Measurements from ENCODE around the gene MAMSTR. TPM values are rescaled to one million over a fixed set of nuclear protein-coding genes. Genes with fewer than 3 reads are reported as not detected.

Gene MAMSTR
- total RNA-seq, 1 donor from 2014 or later, result 2.1 TPM

DNA sequence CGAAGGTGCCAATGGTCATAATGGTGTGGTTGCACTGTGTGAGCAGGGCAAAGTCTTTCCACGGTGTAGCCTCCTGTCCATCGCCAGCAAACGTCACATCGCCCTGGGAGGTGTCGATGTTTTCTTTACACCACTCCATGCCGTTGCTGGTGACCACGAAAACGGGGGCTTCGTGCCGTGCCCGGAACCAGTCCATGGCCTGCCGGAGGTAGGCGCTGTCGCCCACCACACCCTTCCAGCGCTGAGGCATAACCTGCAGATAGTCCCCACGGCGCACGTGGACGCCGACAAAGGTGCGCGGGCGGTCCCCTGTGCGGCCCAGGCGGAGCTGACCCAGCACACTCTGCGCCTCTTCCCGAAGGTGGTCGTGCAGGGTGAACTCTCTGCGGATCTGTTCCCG, 30.8 kb upstream of the MAMSTR start:
- Mint-ChIP-seq H3K4me1 (ENCODE audit: low read depth) (peaks cover 14% of the 10 kb centered on the region), H3K36me3 (ENCODE audit: insufficient read depth) (peaks cover 4% of the 10 kb centered on the region), H3K27ac (no peak overlapping the region), H3K9me3 (ENCODE audit: low read depth) (peaks cover 5% of the 10 kb centered on the region), H3K4me3 (ENCODE audit: low read depth) (no peak overlapping the region), H3K27me3 (peaks cover 12% of the 10 kb centered on the region)
- no peak for DNase-seq (ENCODE audit: low spot score, unreplicated experiment)
- TF ChIP-seq, protein P1, sequence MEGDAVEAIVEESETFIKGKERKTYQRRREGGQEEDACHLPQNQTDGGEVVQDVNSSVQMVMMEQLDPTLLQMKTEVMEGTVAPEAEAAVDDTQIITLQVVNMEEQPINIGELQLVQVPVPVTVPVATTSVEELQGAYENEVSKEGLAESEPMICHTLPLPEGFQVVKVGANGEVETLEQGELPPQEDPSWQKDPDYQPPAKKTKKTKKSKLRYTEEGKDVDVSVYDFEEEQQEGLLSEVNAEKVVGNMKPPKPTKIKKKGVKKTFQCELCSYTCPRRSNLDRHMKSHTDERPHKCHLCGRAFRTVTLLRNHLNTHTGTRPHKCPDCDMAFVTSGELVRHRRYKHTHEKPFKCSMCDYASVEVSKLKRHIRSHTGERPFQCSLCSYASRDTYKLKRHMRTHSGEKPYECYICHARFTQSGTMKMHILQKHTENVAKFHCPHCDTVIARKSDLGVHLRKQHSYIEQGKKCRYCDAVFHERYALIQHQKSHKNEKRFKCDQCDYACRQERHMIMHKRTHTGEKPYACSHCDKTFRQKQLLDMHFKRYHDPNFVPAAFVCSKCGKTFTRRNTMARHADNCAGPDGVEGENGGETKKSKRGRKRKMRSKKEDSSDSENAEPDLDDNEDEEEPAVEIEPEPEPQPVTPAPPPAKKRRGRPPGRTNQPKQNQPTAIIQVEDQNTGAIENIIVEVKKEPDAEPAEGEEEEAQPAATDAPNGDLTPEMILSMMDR (IDR thresholded peaks at IDR 0.05; ENCODE audit: unreplicated experiment), result no peak

DNA sequence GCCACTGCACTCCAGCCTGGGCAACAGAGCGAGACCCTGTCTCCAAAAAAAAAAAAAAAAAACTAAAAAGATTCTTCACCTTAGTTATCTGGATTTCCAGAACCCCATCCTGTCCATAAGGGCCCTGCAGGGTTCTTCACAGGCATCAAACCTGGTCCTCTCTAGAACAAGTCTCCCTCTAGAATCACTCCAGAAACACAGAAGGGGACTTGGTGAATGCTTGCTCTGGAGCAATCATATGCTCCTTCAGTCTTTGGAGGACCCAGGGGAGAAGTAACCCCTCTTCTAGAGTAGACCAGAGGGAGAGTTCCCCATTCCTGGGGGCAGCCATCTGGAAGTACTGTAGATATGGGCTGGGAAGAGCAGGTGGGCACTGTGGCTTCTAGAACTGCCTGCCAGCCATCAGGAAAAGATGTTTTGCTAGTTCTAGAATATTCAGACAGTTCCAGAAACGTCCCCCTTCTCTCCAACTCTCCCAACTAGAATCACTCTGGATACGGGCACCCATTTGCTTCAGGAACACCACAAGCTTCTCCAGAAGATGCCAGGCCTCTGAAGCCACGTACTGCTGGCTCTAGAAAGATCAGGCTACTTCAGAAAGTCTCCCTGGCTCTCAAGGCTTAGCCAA, 30.2 kb upstream of the MAMSTR start:
- no peak for DNase-seq (ENCODE audit: low spot score, unreplicated experiment)
- H3K36me3 Mint-ChIP-seq (ENCODE audit: insufficient read depth), result peaks cover 4% of the 10 kb centered on the region
- no peak overlapping the region for H3K4me3 Mint-ChIP-seq (ENCODE audit: low read depth)
- peaks cover 5% of the 10 kb centered on the region for H3K9me3 Mint-ChIP-seq (ENCODE audit: low read depth)
- H3K27me3 Mint-ChIP-seq, result peaks cover 12% of the 10 kb centered on the region
- peaks cover 14% of the 10 kb centered on the region for H3K4me1 Mint-ChIP-seq (ENCODE audit: low read depth)
- TF ChIP-seq, protein P1 (IDR thresholded peaks at IDR 0.05; ENCODE audit: unreplicated experiment), result no peak
- H3K27ac Mint-ChIP-seq, result no peak overlapping the region

DNA sequence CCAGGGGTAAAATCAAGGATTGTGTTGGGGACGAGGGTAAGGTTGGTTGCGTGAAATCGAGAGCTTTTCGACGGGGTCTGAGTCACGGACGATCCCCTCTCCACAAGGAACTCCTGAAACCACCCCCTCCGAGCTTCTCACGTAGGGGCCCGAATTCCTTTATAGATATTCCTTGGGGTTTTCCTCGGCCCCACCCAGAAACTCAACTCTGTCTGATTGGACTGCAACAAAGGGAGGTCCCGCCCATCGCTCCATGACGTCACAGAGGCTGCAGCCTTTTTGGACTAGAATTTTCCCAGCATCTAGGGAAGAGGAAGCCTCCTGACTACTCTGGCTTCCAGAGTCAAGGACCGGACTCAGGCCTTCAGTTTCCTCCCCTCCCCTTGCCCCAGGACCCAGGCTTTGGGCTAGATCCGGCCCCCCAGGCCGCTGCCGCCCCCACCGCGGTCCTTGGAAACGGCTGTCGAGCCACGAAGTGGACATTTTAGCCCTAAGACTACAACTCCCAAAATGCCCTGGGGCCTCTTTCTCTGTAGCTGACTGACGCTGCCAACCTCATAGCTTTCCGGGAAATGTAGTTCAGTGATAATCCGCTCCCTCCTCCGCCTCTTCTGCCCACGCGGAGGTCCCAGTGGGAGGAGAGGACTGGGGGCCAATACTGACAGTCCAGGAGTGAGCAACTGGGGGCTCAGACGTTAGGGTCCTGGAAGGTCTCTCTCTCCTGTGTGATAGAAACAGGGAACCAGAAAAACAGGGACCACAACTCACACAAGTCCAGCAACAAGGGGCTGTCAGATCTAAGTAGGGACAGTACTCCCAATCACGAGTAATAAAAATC, 27.4 kb upstream of the MAMSTR start, which contains the start of gene IZUMO1:
TSS of gene IZUMO1 (minus strand) at position 172 of the 838 bp plus-strand sequence. CDS start 1,050 bp downstream, outside the sequence.
- H3K4me1 Mint-ChIP-seq (ENCODE audit: low read depth), result peaks cover 3% of the 10 kb centered on the region
- peaks cover 21% of the 10 kb centered on the region for H3K27me3 Mint-ChIP-seq
- peak within 1 kb of the TSS; percentile 59 for H3K27ac Mint-ChIP-seq
- H3K9me3 Mint-ChIP-seq (ENCODE audit: low read depth), result peaks cover 5% of the 10 kb centered on the region
- peak; percentile 48 for DNase-seq (ENCODE audit: low spot score, unreplicated experiment)
- peaks cover 4% of the 10 kb centered on the region for H3K36me3 Mint-ChIP-seq (ENCODE audit: insufficient read depth)
- TF ChIP-seq, protein P1 (IDR thresholded peaks at IDR 0.05; ENCODE audit: unreplicated experiment), result no peak
- H3K4me3 Mint-ChIP-seq (ENCODE audit: low read depth), result peak within 1 kb of the TSS; percentile 67

DNA sequence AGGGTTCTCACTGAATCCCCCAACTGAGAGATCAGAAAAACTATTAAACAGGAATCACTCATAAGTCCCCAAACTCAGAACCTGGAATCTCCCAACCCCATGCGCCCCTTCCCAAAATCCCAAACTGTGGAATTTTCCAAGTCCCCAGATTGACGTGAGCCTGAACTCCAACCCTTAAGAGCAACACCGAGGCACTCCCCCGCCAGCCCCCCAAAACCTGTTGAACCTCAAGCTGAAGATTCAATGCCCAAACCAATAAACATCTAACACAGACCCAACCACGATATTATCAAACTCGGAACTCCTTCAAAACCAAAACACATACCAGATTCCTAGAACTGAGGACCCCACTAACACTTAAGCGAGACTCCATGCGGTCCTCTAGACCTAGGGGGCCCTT, 26.6 kb upstream of the MAMSTR start:
- H3K36me3 Mint-ChIP-seq (ENCODE audit: insufficient read depth), result peaks cover 4% of the 10 kb centered on the region
- no peak overlapping the region for H3K27ac Mint-ChIP-seq
- no peak for DNase-seq (ENCODE audit: low spot score, unreplicated experiment)
- H3K4me1 Mint-ChIP-seq (ENCODE audit: low read depth), result peaks cover 1% of the 10 kb centered on the region
- H3K4me3 Mint-ChIP-seq (ENCODE audit: low read depth), result no peak overlapping the region
- TF ChIP-seq, protein P1 (IDR thresholded peaks at IDR 0.05; ENCODE audit: unreplicated experiment), result no peak
- peaks cover 25% of the 10 kb centered on the region for H3K27me3 Mint-ChIP-seq
- peaks cover 5% of the 10 kb centered on the region for H3K9me3 Mint-ChIP-seq (ENCODE audit: low read depth)

DNA sequence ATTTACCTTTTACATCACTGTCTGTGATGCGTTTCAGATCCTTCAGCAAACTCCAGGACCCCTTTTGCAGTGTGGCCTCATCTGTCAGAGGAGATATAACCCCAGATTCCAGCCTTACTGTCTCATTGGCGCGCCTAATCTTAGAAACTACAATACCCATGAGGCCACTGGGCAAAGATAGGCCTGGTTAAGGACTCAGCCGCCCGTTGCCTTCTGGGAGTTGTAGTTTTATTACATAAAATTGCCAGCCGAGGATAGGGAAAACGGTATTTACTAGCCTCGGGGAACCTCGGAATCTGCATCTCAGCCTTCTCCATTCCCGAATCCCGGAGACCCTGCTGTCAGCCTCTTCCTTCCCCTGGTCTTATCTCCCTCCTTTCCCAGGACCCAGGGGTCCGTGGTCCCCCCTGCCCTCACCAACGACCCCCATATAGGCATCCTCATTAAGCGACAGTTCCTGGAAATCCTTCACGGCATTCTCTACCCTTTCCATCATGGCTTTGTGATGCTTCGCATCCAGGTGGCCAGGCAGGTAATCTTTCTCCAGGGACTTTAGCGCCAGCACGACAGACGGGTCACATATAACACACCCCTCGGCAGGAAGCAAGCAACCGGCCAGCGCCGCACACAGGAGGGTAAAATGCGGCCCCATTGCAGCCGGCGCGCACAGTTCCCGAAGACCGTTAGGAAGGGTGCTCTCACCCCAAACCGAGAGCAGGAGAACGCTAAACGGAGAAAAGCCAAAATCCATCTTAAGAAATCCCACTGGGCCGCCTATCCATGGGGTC, 25.9 kb upstream of the MAMSTR start:
- Mint-ChIP-seq H3K27ac (no peak overlapping the region), H3K4me1 (ENCODE audit: low read depth) (no peaks in the 10 kb centered on the region), H3K27me3 (peaks cover 27% of the 10 kb centered on the region), H3K36me3 (ENCODE audit: insufficient read depth) (peaks cover 2% of the 10 kb centered on the region), H3K4me3 (ENCODE audit: low read depth) (no peak overlapping the region), H3K9me3 (ENCODE audit: low read depth) (peaks cover 5% of the 10 kb centered on the region)
- TF ChIP-seq, protein P1 (IDR thresholded peaks at IDR 0.05; ENCODE audit: unreplicated experiment), result no peak
- DNase-seq (ENCODE audit: low spot score, unreplicated experiment), result no peak
